CD14-positive monocyte (primary cell): ENCODE measurements around the gene CD44. TPM values are rescaled to one million over a fixed set of nuclear protein-coding genes. Genes with fewer than 3 reads are reported as not detected.

Source experiments
- DNase-seq, 3 donors: peaks; one replicate each; pipeline ENCODE4 v3.0.0-alpha.2; 2011 to 2022
- H2AFZ ChIP-seq: 2 replicates; pipeline ENCODE4 v1.6.0; 2012; ENCODE audit warnings: mild to moderate bottlenecking, low read depth, low read length, inconsistent platforms; ENCODE audit not compliant: insufficient read depth, poor library complexity, severe bottlenecking
- H3K27ac ChIP-seq, 2 donors: 1 replicate in 1 of 2; 2 replicates in 1 of 2; pipeline ENCODE4 v1.5.1; 2012 to 2013; ENCODE audit warnings: low read length in 2 of 2, control low read depth in 1 of 2, inconsistent platforms in 1 of 2, low read depth in 1 of 2, mild to moderate bottlenecking in 1 of 2
- H3K27me3 ChIP-seq, 2 donors: one replicate each; pipeline versions ENCODE4 v1.6.0 to v1.6.1; 2011 to 2013; ENCODE audit warnings: low read length in 2 of 2; ENCODE audit not compliant: control insufficient read depth in 2 of 2, insufficient read depth in 2 of 2
- H3K36me3 ChIP-seq, 2 donors: replicated peaks in 1 of 2; 1 replicate in 1 of 2; 2 replicates in 1 of 2; pipeline versions ENCODE4 v1.5.1 to v1.6.1; 2012 to 2013; ENCODE audit warnings: low read length in 2 of 2, control low read depth in 1 of 2, inconsistent platforms in 1 of 2, mild to moderate bottlenecking in 1 of 2; ENCODE audit not compliant: insufficient read depth in 2 of 2, control insufficient read depth in 1 of 2
- H3K4me1 ChIP-seq, 2 donors: 1 replicate in 1 of 2; 2 replicates in 1 of 2; pipeline versions ENCODE4 v1.5.1 to v1.6.1; 2012 to 2013; ENCODE audit warnings: low read length in 2 of 2, control low read depth in 1 of 2, inconsistent platforms in 1 of 2, mild to moderate bottlenecking in 1 of 2, moderate library complexity in 1 of 2; ENCODE audit not compliant: insufficient read depth in 2 of 2, control insufficient read depth in 1 of 2
- H3K4me2 ChIP-seq: replicated peaks from 2 replicates; pipeline ENCODE3; 2012; ENCODE audit warnings: low read length, moderate library complexity, mild to moderate bottlenecking; ENCODE audit not compliant: poor library complexity, severe bottlenecking; ENCODE audit errors: extremely low read depth
- H3K4me3 ChIP-seq, 3 experiments: fragments of 200-600 bp in 1 of 3; sonication (generic) in 1 of 3; replicated peaks in 1 of 3; 1 replicate in 2 of 3; 2 replicates in 1 of 3; pipeline ENCODE4 v1.5.1; 2011 to 2013; ENCODE audit warnings: low read length in 3 of 3, mild to moderate bottlenecking in 3 of 3, control low read depth in 2 of 3, low read depth in 2 of 3, inconsistent platforms in 1 of 3, moderate library complexity in 1 of 3
- H3K79me2 ChIP-seq: 2 replicates; pipeline ENCODE4 v1.6.0; 2012; ENCODE audit warnings: mild to moderate bottlenecking, control low read depth, inconsistent platforms, low read length, moderate library complexity; ENCODE audit not compliant: insufficient read depth
- H3K9ac ChIP-seq: 2 replicates; pipeline ENCODE4 v1.6.0; 2017; ENCODE audit warnings: low read length, mild to moderate bottlenecking; ENCODE audit not compliant: insufficient read depth, poor library complexity, severe bottlenecking
- H3K9me3 ChIP-seq, 2 donors: replicated peaks in 1 of 2; 1 replicate in 1 of 2; 2 replicates in 1 of 2; pipeline versions ENCODE4 v1.5.1 to v1.6.1; 2012 to 2013; ENCODE audit warnings: low read length in 2 of 2, control low read depth in 1 of 2; ENCODE audit not compliant: control insufficient read depth in 1 of 2, insufficient read depth in 1 of 2
- H4K20me1 ChIP-seq: 2 replicates; pipeline ENCODE4 v1.6.0; 2012; ENCODE audit warnings: mild to moderate bottlenecking, low read length, control low read depth, moderate library complexity; ENCODE audit not compliant: insufficient read depth
- H3K27ac Mint-ChIP-seq, 7 donors: one replicate each; pipeline ENCODE4 v1.8.0; 2020; ENCODE audit warnings: mild to moderate bottlenecking in 7 of 7, mixed read lengths in 7 of 7, moderate library complexity in 6 of 7, inconsistent platforms in 2 of 7
- H3K27me3 Mint-ChIP-seq, 3 donors: one replicate each; pipeline ENCODE4 v1.8.0; 2021 to 2022; ENCODE audit warnings: low read depth in 3 of 3, mild to moderate bottlenecking in 3 of 3, mixed read lengths in 3 of 3, moderate library complexity in 3 of 3, inconsistent platforms in 1 of 3
- H3K36me3 Mint-ChIP-seq, 2 donors: one replicate each; pipeline ENCODE4 v1.8.0; 2020; ENCODE audit warnings: mixed read lengths in 2 of 2, inconsistent platforms in 1 of 2, mild to moderate bottlenecking in 1 of 2
- H3K4me1 Mint-ChIP-seq: one replicate; pipeline ENCODE4 v1.8.0; 2020; ENCODE audit warnings: mild to moderate bottlenecking, mixed read lengths
- H3K4me3 Mint-ChIP-seq, 2 donors: one replicate each; pipeline ENCODE4 v1.8.0; 2020; ENCODE audit warnings: mild to moderate bottlenecking in 2 of 2, mixed read lengths in 2 of 2, moderate library complexity in 1 of 2
- H3K9me3 Mint-ChIP-seq, 7 donors: one replicate each; pipeline ENCODE4 v1.8.0; 2020 to 2022; ENCODE audit warnings: mixed read lengths in 7 of 7, mild to moderate bottlenecking in 6 of 7, moderate library complexity in 6 of 7, inconsistent platforms in 2 of 7
- CTCF ChIP-seq: fragments of 200-600 bp; IDR thresholded peaks from one replicate; pipeline ENCODE4 v1.8.0; 2022; ENCODE audit warnings: antibody characterized with exemption, mild to moderate bottlenecking
- WGBS: methylation state at CpG from one replicate; pipeline ENCODE4 v1.1.5; 2013; ENCODE audit warnings: missing lambda C conversion rate; ENCODE audit not compliant: insufficient coverage; 5-methylcytosine and 5-hydroxymethylcytosine counted together
- intact Hi-C, 2 donors: fragments of 100-400 bp; cut with micrococcal nuclease; formaldehyde crosslinking; loops; one replicate each; pipeline versions ENCODE4 v1.15.0 to v1.15.1; 2023
- polyA plus RNA-seq, 3 donors: library from polyadenylated mRNA; depleted of rRNA in 1 of 3; unstranded in 2 of 3; stranded (reverse) in 1 of 3; fragments of 300-500 nt in 2 of 3; fragments of >200 nt in 1 of 3; fragmentation: Illumina TruSeq in 2 of 3; gene quantifications; 1 replicate in 2 of 3; 2 replicates in 1 of 3; pipeline ENCODE4 v1.2.3, GENCODE V29; 2012 to 2021

The CD44 gene
- polyA plus RNA-seq, 3 donors: 415 to 866 (median 531) TPM

GRCh38 chr11:35104655-35105054 lies 34.3 kb upstream of the CD44 start:
- H2AFZ ChIP-seq: no peak overlapping the region
- H3K4me1 ChIP-seq: peaks cover 24 to 39% of the 10 kb centered on the region in 2 donors
- no peak for DNase-seq
- Mint-ChIP-seq H3K9me3 (peaks cover 4 to 9% (median 7%) of the 10 kb centered on the region in 7 donors), H3K27me3 (peaks cover 0 to 2% (median 0%) of the 10 kb centered on the region in 3 donors), H3K4me1 (peaks cover 36% of the 10 kb centered on the region), H3K36me3 (peaks cover 4 to 6% of the 10 kb centered on the region in 2 donors), H3K4me3 (no peak overlapping the region), H3K27ac (no peak overlapping the region)
- no peaks in the 10 kb centered on the region for H3K79me2 ChIP-seq
- H3K9me3 ChIP-seq: no peaks in the 10 kb centered on the region
- no peaks in the 10 kb centered on the region for H3K36me3 ChIP-seq
- no peaks in the 10 kb centered on the region for H3K27me3 ChIP-seq
- H3K9ac ChIP-seq: no peak overlapping the region
- H3K4me2 ChIP-seq: no peak overlapping the region
- intact Hi-C loops: no loop called here
- no peak overlapping the region for H3K4me3 ChIP-seq
- no peak for TF ChIP-seq CTCF
- H3K27ac ChIP-seq: no peak overlapping the region
- no CpG with 5 or more reads among the region's 2 CpGs for WGBS
- no peaks in the 10 kb centered on the region for H4K20me1 ChIP-seq

DNA sequence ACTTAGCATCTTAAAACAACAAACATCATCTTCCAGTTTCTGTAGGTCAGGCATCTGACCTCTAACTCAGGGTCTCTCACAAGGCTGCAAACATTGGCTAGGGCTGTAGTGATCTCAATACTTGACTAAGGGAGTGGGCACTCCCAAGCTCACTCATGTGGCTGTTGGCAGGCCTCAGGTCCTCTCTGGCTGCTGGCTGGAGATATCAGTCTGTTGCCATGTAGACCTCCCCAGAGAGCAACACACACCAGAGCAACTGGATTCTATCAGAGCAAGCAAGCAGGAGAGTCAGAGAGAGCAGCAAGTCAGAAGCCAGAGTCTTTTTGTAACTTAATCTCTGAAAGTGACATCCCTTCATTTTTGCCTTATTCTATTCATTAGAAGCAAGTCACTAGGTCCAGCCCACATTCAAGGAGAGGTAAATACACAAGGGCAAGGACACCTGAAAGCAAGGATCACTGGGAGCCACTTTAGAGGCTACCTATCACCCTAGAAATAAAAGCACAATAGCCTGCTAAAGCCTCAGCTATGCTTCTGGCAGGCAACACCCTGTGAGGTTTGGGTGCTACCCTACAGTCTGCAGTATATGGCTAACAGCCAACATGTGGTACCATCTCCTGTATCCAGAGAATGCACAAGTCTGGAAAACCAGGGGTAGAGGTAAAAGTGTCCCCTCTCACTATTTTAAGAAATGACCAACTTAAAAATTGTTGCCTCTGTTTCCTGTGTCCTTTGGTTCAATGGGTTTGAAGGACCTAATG lies 33.5 kb upstream of the CD44 start:
- Histone ChIP-seq H3K4me3 (no peak overlapping the region), H3K27ac (no peak overlapping the region), H3K9me3 (no peaks in the 10 kb centered on the region), H3K36me3 (no peaks in the 10 kb centered on the region), H2AFZ (no peak overlapping the region), H3K79me2 (no peaks in the 10 kb centered on the region), H3K4me2 (no peak overlapping the region), H3K27me3 (no peaks in the 10 kb centered on the region), H4K20me1 (no peaks in the 10 kb centered on the region), H3K4me1 (peaks cover 29 to 47% of the 10 kb centered on the region in 2 donors), H3K9ac (no peak overlapping the region)
- no peak for DNase-seq
- H3K27me3 Mint-ChIP-seq: peaks cover 0 to 2% (median 0%) of the 10 kb centered on the region in 3 donors
- H3K4me3 Mint-ChIP-seq: no peak overlapping the region
- H3K4me1 Mint-ChIP-seq: peaks cover 41% of the 10 kb centered on the region
- peaks cover 4 to 6% of the 10 kb centered on the region in 2 donors for H3K36me3 Mint-ChIP-seq
- peaks cover 4 to 9% (median 7%) of the 10 kb centered on the region in 7 donors for H3K9me3 Mint-ChIP-seq
- intact Hi-C loops: no loop called here
- TF ChIP-seq CTCF: no peak
- peak overlapping the region in 1 of 7 donors; percentile 25 for H3K27ac Mint-ChIP-seq
